H1 (cell line): Measurements from ENCODE around the gene RUFY4. TPM values are rescaled to one million over a fixed set of nuclear protein-coding genes. Genes with fewer than 3 reads are reported as not detected.
"Not testable (repeated sequence)": the region's sequence is repeated elsewhere in the genome, so short reads cannot be mapped to it uniquely, and the experiment has no call there.

Experiments used
- CTCF ChIA-PET: fragments of 300-600 bp; sonication (Branson Sonifier 250); formaldehyde crosslinking; loops from one replicate; lab custom pipeline; 2021; ENCODE audit not compliant: partially characterized antibody; lab: Charles Lee
- POLR2A ChIA-PET: fragments of 300-600 bp; sonication (Branson Sonifier 250); formaldehyde crosslinking; loops from one replicate; lab custom pipeline; 2021; ENCODE audit warnings: inconsistent platforms; ENCODE audit not compliant: partially characterized antibody; lab: Charles Lee
- DNase-seq, 2 experiments: peaks; one replicate each; pipeline versions ENCODE4 v3.0.0 to v3.0.0-alpha.2; 2010 to 2022; ENCODE audit warnings: low spot score in 2 of 2, low read depth in 1 of 2, mixed read lengths in 1 of 2
- FAIRE-seq: peaks from 2 replicates; lab custom pipeline; 2011; peaks lifted over from hg19 to GRCh38; lab: Jason Lieb, UNC
- H2AFZ ChIP-seq: 2 replicates; pipeline ENCODE4 v1.8.1; 2012; ENCODE audit warnings: low read length, inconsistent platforms
- H2AK5ac ChIP-seq: 2 replicates; pipeline ENCODE4 v1.6.1; 2013; ENCODE audit warnings: low read depth, low read length
- H2BK120ac ChIP-seq: replicated peaks from 2 replicates; pipeline ENCODE3; 2013; ENCODE audit warnings: low read depth, low read length, inconsistent platforms
- H2BK12ac ChIP-seq: 2 replicates; pipeline ENCODE4 v1.6.1; 2013; ENCODE audit warnings: low read depth, low read length
- H2BK15ac ChIP-seq: 2 replicates; pipeline ENCODE4 v1.6.1; 2013; ENCODE audit warnings: low read length
- H2BK20ac ChIP-seq: 2 replicates; pipeline ENCODE4 v1.6.1; 2013; ENCODE audit warnings: low read length
- H2BK5ac ChIP-seq: 2 replicates; pipeline ENCODE4 v1.6.1; 2013; ENCODE audit warnings: low read depth, low read length
- H3K14ac ChIP-seq: 2 replicates; pipeline ENCODE4 v1.6.1; 2013; ENCODE audit warnings: inconsistent platforms; ENCODE audit not compliant: insufficient read length
- H3K18ac ChIP-seq: 2 replicates; pipeline ENCODE4 v1.6.1; 2013; ENCODE audit warnings: low read length; ENCODE audit errors: extremely low read depth
- H3K23ac ChIP-seq: 2 replicates; pipeline ENCODE4 v1.6.1; 2013; ENCODE audit warnings: inconsistent platforms; ENCODE audit not compliant: insufficient read length
- H3K23me2 ChIP-seq: 2 replicates; pipeline ENCODE4 v1.6.1; 2013; ENCODE audit warnings: low read depth, low read length
- H3K27ac ChIP-seq: 2 replicates; pipeline ENCODE4 v1.6.1; 2011; ENCODE audit warnings: low read depth, low read length, inconsistent platforms
- H3K27me3 ChIP-seq, 4 experiments: replicated peaks in 1 of 4; 1 replicate in 1 of 4; 2 replicates in 3 of 4; pipeline versions ENCODE4 v1.6.1 to v1.8.1; 2011 to 2013; ENCODE audit warnings: low read length in 3 of 4, mild to moderate bottlenecking in 3 of 4, inconsistent platforms in 2 of 4, mixed read lengths in 2 of 4, moderate library complexity in 1 of 4; ENCODE audit not compliant: control insufficient read depth in 3 of 4, insufficient read depth in 3 of 4; ENCODE audit errors: extremely low read depth in 1 of 4
- H3K36me3 ChIP-seq, 4 experiments: 2 replicates each; pipeline versions ENCODE4 v1.6.1 to v1.8.1; 2011 to 2013; ENCODE audit warnings: mild to moderate bottlenecking in 4 of 4, low read length in 3 of 4, moderate library complexity in 2 of 4, control low read depth in 1 of 4, inconsistent platforms in 1 of 4; ENCODE audit not compliant: insufficient read depth in 4 of 4, control insufficient read depth in 2 of 4
- H3K4ac ChIP-seq: replicated peaks from 2 replicates; pipeline ENCODE3; 2013; ENCODE audit warnings: low read length, low read depth, mixed read lengths, inconsistent platforms; ENCODE audit not compliant: insufficient read length
- H3K4me1 ChIP-seq, 4 experiments: replicated peaks in 1 of 4; 1 replicate in 1 of 4; 2 replicates in 3 of 4; pipeline versions ENCODE4 v1.6.1 to v1.8.1; 2011 to 2013; ENCODE audit warnings: low read length in 3 of 4, inconsistent platforms in 2 of 4, mixed read lengths in 1 of 4; ENCODE audit not compliant: insufficient read depth in 4 of 4, control insufficient read depth in 3 of 4
- H3K4me2 ChIP-seq, 2 experiments: 2 replicates each; pipeline versions ENCODE4 v1.6.1 to v1.8.1; 2011 to 2013; ENCODE audit warnings: low read depth in 2 of 2, low read length in 2 of 2, control low read depth in 1 of 2, inconsistent platforms in 1 of 2, mild to moderate bottlenecking in 1 of 2; ENCODE audit not compliant: insufficient read depth in 1 of 2
- H3K4me3 ChIP-seq, 4 experiments: fragments of 200-600, 300-600 bp in 1 of 4; sonication (generic), shearing (Covaris generic), sonication (Bioruptor Twin) in 1 of 4; 2 replicates each; pipeline versions ENCODE4 v1.5.1 to v1.8.1; 2011 to 2016; ENCODE audit warnings: low read length in 4 of 4, low read depth in 3 of 4, control low read depth in 2 of 4, inconsistent platforms in 2 of 4, mild to moderate bottlenecking in 2 of 4, mixed read lengths in 1 of 4, moderate library complexity in 1 of 4; ENCODE audit not compliant: insufficient read depth in 2 of 4; ENCODE audit errors: extremely low read depth in 1 of 4
- H3K56ac ChIP-seq: replicated peaks from 2 replicates; pipeline ENCODE3; 2013; ENCODE audit warnings: low read depth, mild to moderate bottlenecking, mixed read lengths, low read length, inconsistent platforms; ENCODE audit not compliant: insufficient read length
- H3K79me1 ChIP-seq: 2 replicates; pipeline ENCODE4 v1.6.1; 2013; ENCODE audit warnings: low read depth, low read length, control low read depth
- H3K79me2 ChIP-seq, 2 experiments: 2 replicates each; pipeline versions ENCODE4 v1.6.1 to v1.8.1; 2012 to 2013; ENCODE audit warnings: low read length in 2 of 2, mild to moderate bottlenecking in 2 of 2, inconsistent platforms in 1 of 2; ENCODE audit not compliant: insufficient read depth in 2 of 2, control insufficient read depth in 1 of 2
- H3K9ac ChIP-seq, 4 experiments: replicated peaks in 1 of 4; 1 replicate in 1 of 4; 2 replicates in 3 of 4; pipeline versions ENCODE4 v1.6.1 to v1.8.1; 2011 to 2013; ENCODE audit warnings: low read depth in 3 of 4, low read length in 3 of 4, control low read depth in 2 of 4, mild to moderate bottlenecking in 2 of 4, moderate library complexity in 2 of 4, inconsistent platforms in 1 of 4; ENCODE audit errors: extremely low read depth in 1 of 4
- H3K9me3 ChIP-seq, 2 experiments: 2 replicates each; pipeline versions ENCODE4 v1.6.1 to v1.8.1; 2012 to 2013; ENCODE audit warnings: mild to moderate bottlenecking in 2 of 2, moderate library complexity in 2 of 2, control low read depth in 1 of 2, inconsistent platforms in 1 of 2, low read depth in 1 of 2, low read length in 1 of 2, mixed read lengths in 1 of 2; ENCODE audit not compliant: insufficient read depth in 2 of 2
- H4K20me1 ChIP-seq, 2 experiments: replicated peaks in 1 of 2; 2 replicates each; pipeline versions ENCODE3 to v1.8.1; 2011 to 2013; ENCODE audit warnings: inconsistent platforms in 2 of 2, low read length in 2 of 2, mild to moderate bottlenecking in 1 of 2; ENCODE audit not compliant: insufficient read depth in 2 of 2, control insufficient read depth in 1 of 2
- H4K5ac ChIP-seq: 2 replicates; pipeline ENCODE4 v1.6.1; 2013; ENCODE audit warnings: low read length, low read depth, mixed read lengths, inconsistent platforms; ENCODE audit not compliant: insufficient read length
- H4K8ac ChIP-seq: 2 replicates; pipeline ENCODE4 v1.8.0; 2013; ENCODE audit warnings: mild to moderate bottlenecking, moderate library complexity, low read length, inconsistent platforms; ENCODE audit not compliant: insufficient read depth; ENCODE audit errors: extremely low read depth
- H4K91ac ChIP-seq: replicated peaks from 2 replicates; pipeline ENCODE3; 2013; ENCODE audit warnings: low read length, mixed read lengths, inconsistent platforms; ENCODE audit not compliant: insufficient read length
- CTCF ChIP-seq, 3 experiments: IDR thresholded peaks; 1 replicate in 2 of 3; 2 replicates in 1 of 3; pipeline versions ENCODE4 v1.5.1 to v1.6.1; 2011; ENCODE audit warnings: low read length in 3 of 3, mild to moderate bottlenecking in 3 of 3, inconsistent platforms in 2 of 3, low read depth in 1 of 3, moderate library complexity in 1 of 3; ENCODE audit not compliant: insufficient read depth in 1 of 3; ENCODE audit errors: control extremely low read depth in 1 of 3
- EGR1 ChIP-seq: IDR thresholded peaks from 2 replicates; pipeline ENCODE4 v1.6.1; 2011; ENCODE audit warnings: low read depth, low read length, borderline replicate concordance
- KDM4A ChIP-seq: IDR thresholded peaks from one replicate; pipeline ENCODE4 v1.7.1; 2012; ENCODE audit warnings: low read depth, mild to moderate bottlenecking, moderate library complexity, low read length, inconsistent platforms; ENCODE audit not compliant: severe bottlenecking
- RAD21 ChIP-seq, 2 experiments: IDR thresholded peaks in 1 of 2; conservative IDR thresholded peaks in 1 of 2; 2 replicates each; pipeline ENCODE4 v1.6.1; 2011; ENCODE audit warnings: low read depth in 2 of 2, low read length in 2 of 2, improper control_type of control experiment in 1 of 2, inconsistent platforms in 1 of 2, mild to moderate bottlenecking in 1 of 2, moderate library complexity in 1 of 2
- SUZ12 ChIP-seq: fragments of 200-600 bp; sonication (generic); IDR thresholded peaks from 2 replicates; pipeline ENCODE4 v1.6.1; 2012; ENCODE audit warnings: mild to moderate bottlenecking, inconsistent platforms, low read length, moderate library complexity, mixed read lengths
- WGBS, 2 experiments: shearing (Covaris generic) in 1 of 2; methylation state at CpG; one replicate each; pipeline versions ENCODE4 v1.1.6 to v1.1.7; 2013 to 2015; ENCODE audit warnings: low lambda C conversion rate in 2 of 2, mixed read lengths in 2 of 2, inconsistent platforms in 1 of 2, low coverage in 1 of 2, missing lambda C conversion rate in 1 of 2; ENCODE audit not compliant: insufficient replicate concordance in 2 of 2, insufficient coverage in 1 of 2, insufficient read length in 1 of 2; ENCODE audit errors: extremely low coverage in 1 of 2, missing lambda C conversion rate in 1 of 2; 5-methylcytosine and 5-hydroxymethylcytosine counted together
- polyA plus RNA-seq, 7 experiments: library from polyadenylated mRNA; depleted of rRNA in 3 of 7; stranded (reverse) in 5 of 7; unstranded in 2 of 7; fragments of >200 nt in 5 of 7; fragments of 200-250 nt in 2 of 7; gene quantifications; 1 replicate in 5 of 7; 2 replicates in 1 of 7; 4 replicates in 1 of 7; pipeline versions ENCODE4 v1.2.1 to v1.2.3, GENCODE V29; 2011 to 2013; ENCODE audit warnings: missing spikeins in 2 of 7, mixed read lengths in 2 of 7
- total RNA-seq: library from RNA; stranded (reverse); fragmentation: NEBNext Ultra II Directional; extraction: Animal tissue kit (Norgen Biotek cat#: 25700); gene quantifications from 2 replicates; pipeline ENCODE4 v1.2.1, GENCODE V29; 2021

The RUFY4 gene
- total and polyA plus RNA-seq, 2 of the 8 experiments (the other 6 are each of a cell fraction or from before 2014, with no cell fraction given): 0.32 to 0.38 TPM

- H3K14ac ChIP-seq, H4K91ac ChIP-seq, H3K36me3 ChIP-seq, POLR2A ChIA-PET, H3K56ac ChIP-seq, H4K20me1 ChIP-seq, H4K8ac ChIP-seq, H2BK120ac ChIP-seq, H3K4ac ChIP-seq, H3K23ac ChIP-seq, H3K9ac ChIP-seq, H2BK12ac ChIP-seq, H3K79me1 ChIP-seq, H2AK5ac ChIP-seq, H3K27ac ChIP-seq, H2BK5ac ChIP-seq, H3K79me2 ChIP-seq, H3K9me3 ChIP-seq, H2BK20ac ChIP-seq, H2BK15ac ChIP-seq: not testable (repeated sequence)
- CTCF ChIA-PET: interaction anchor here (0.7 to 6.3 kb wide), 19 partner anchors 9 to 249 kb away, joined by 3 to 57 read pairs (median 3); no protein-coding TSS in a partner anchor
- 18% methylated on average over 18 of the region's 24 CpGs; no CpG with 5 or more reads in 1 of the 2 experiments for WGBS, 2 experiments
- H3K4me3 ChIP-seq: peak overlapping the region; percentile 25 to 63 (median 44); a peak in 7 of 8 replicates
- peaks cover 17% of the 10 kb centered on the region; the same call in 1 of the 2 replicates for H3K23me2 ChIP-seq
- DNase-seq (peak in 1 of 2 experiments; percentile 77), FAIRE-seq (peak; percentile 99)
- TF ChIP-seq RAD21 (IDR thresholded peaks at IDR 0.05 in 1 of 2, conservative IDR thresholded peaks at IDR 0.05 in 1 of 2; ENCODE audit: low read depth in 2 of 2, low read length in 2 of 2) (peak; percentile 63 to 66), SUZ12 (peak; percentile 13; the same call in 1 of the 2 replicates), EGR1 (0 out of 2 replicates have a peak, but pooled peaks have one; percentile 7), CTCF (IDR thresholded peaks at IDR 0.05; ENCODE audit: control extremely low read depth in 1 of 3, insufficient read depth in 1 of 3, low read depth in 1 of 3, low read length in 3 of 3) (peak in 2 of 3 experiments; percentile 59 to 66; a peak in 3 of 4 replicates), KDM4A (peak; percentile 83)
- H3K4me2 ChIP-seq: peak overlapping the region; percentile 76 to 97
- H3K18ac ChIP-seq: peak overlapping the region; percentile 9; the same call in 1 of the 2 replicates
- peaks cover 6 to 25% (median 20%) of the 10 kb centered on the region in 4 experiments for H3K27me3 ChIP-seq
- peaks cover 0 to 13% (median 5%) of the 10 kb centered on the region in 4 experiments; a peak in 5 of 7 replicates for H3K4me1 ChIP-seq
- peak overlapping the region; percentile 5 for H4K5ac ChIP-seq
- H2AFZ ChIP-seq: peak overlapping the region; percentile 91; the same call in 1 of the 2 replicates
Observed at GRCh38 chr2:218034497-218035213, 34.4 kb upstream of the RUFY4 start.
